H1 (cell line): Measurements from ENCODE around the gene TPRG1L. TPM values are rescaled to one million over a fixed set of nuclear protein-coding genes. Genes with fewer than 3 reads are reported as not detected.

ENCODE experiments used
- CTCF ChIA-PET: fragments of 300-600 bp; sonication (Branson Sonifier 250); formaldehyde crosslinking; loops from one replicate; lab custom pipeline; 2021; ENCODE audit not compliant: partially characterized antibody; lab: Charles Lee
- POLR2A ChIA-PET: fragments of 300-600 bp; sonication (Branson Sonifier 250); formaldehyde crosslinking; loops from one replicate; lab custom pipeline; 2021; ENCODE audit warnings: inconsistent platforms; ENCODE audit not compliant: partially characterized antibody; lab: Charles Lee
- DNase-seq, 2 experiments: peaks; one replicate each; pipeline versions ENCODE4 v3.0.0 to v3.0.0-alpha.2; 2010 to 2022; ENCODE audit warnings: low spot score in 2 of 2, low read depth in 1 of 2, mixed read lengths in 1 of 2
- FAIRE-seq: peaks from 2 replicates; lab custom pipeline; 2011; peaks lifted over from hg19 to GRCh38; lab: Jason Lieb, UNC
- H2AFZ ChIP-seq: 2 replicates; pipeline ENCODE4 v1.8.1; 2012; ENCODE audit warnings: low read length, inconsistent platforms
- H2AK5ac ChIP-seq: 2 replicates; pipeline ENCODE4 v1.6.1; 2013; ENCODE audit warnings: low read depth, low read length
- H2BK120ac ChIP-seq: replicated peaks from 2 replicates; pipeline ENCODE3; 2013; ENCODE audit warnings: low read depth, low read length, inconsistent platforms
- H2BK12ac ChIP-seq: 2 replicates; pipeline ENCODE4 v1.6.1; 2013; ENCODE audit warnings: low read depth, low read length
- H2BK15ac ChIP-seq: 2 replicates; pipeline ENCODE4 v1.6.1; 2013; ENCODE audit warnings: low read length
- H2BK20ac ChIP-seq: 2 replicates; pipeline ENCODE4 v1.6.1; 2013; ENCODE audit warnings: low read length
- H2BK5ac ChIP-seq: 2 replicates; pipeline ENCODE4 v1.6.1; 2013; ENCODE audit warnings: low read depth, low read length
- H3K14ac ChIP-seq: 2 replicates; pipeline ENCODE4 v1.6.1; 2013; ENCODE audit warnings: inconsistent platforms; ENCODE audit not compliant: insufficient read length
- H3K18ac ChIP-seq: 2 replicates; pipeline ENCODE4 v1.6.1; 2013; ENCODE audit warnings: low read length; ENCODE audit errors: extremely low read depth
- H3K23ac ChIP-seq: 2 replicates; pipeline ENCODE4 v1.6.1; 2013; ENCODE audit warnings: inconsistent platforms; ENCODE audit not compliant: insufficient read length
- H3K23me2 ChIP-seq: 2 replicates; pipeline ENCODE4 v1.6.1; 2013; ENCODE audit warnings: low read depth, low read length
- H3K27ac ChIP-seq: 2 replicates; pipeline ENCODE4 v1.6.1; 2011; ENCODE audit warnings: low read depth, low read length, inconsistent platforms
- H3K27me3 ChIP-seq, 4 experiments: replicated peaks in 1 of 4; 1 replicate in 1 of 4; 2 replicates in 3 of 4; pipeline versions ENCODE4 v1.6.1 to v1.8.1; 2011 to 2013; ENCODE audit warnings: low read length in 3 of 4, mild to moderate bottlenecking in 3 of 4, inconsistent platforms in 2 of 4, mixed read lengths in 2 of 4, moderate library complexity in 1 of 4; ENCODE audit not compliant: control insufficient read depth in 3 of 4, insufficient read depth in 3 of 4; ENCODE audit errors: extremely low read depth in 1 of 4
- H3K36me3 ChIP-seq, 4 experiments: 2 replicates each; pipeline versions ENCODE4 v1.6.1 to v1.8.1; 2011 to 2013; ENCODE audit warnings: mild to moderate bottlenecking in 4 of 4, low read length in 3 of 4, moderate library complexity in 2 of 4, control low read depth in 1 of 4, inconsistent platforms in 1 of 4; ENCODE audit not compliant: insufficient read depth in 4 of 4, control insufficient read depth in 2 of 4
- H3K4ac ChIP-seq: replicated peaks from 2 replicates; pipeline ENCODE3; 2013; ENCODE audit warnings: low read length, low read depth, mixed read lengths, inconsistent platforms; ENCODE audit not compliant: insufficient read length
- H3K4me1 ChIP-seq, 4 experiments: replicated peaks in 1 of 4; 1 replicate in 1 of 4; 2 replicates in 3 of 4; pipeline versions ENCODE4 v1.6.1 to v1.8.1; 2011 to 2013; ENCODE audit warnings: low read length in 3 of 4, inconsistent platforms in 2 of 4, mixed read lengths in 1 of 4; ENCODE audit not compliant: insufficient read depth in 4 of 4, control insufficient read depth in 3 of 4
- H3K4me2 ChIP-seq, 2 experiments: 2 replicates each; pipeline versions ENCODE4 v1.6.1 to v1.8.1; 2011 to 2013; ENCODE audit warnings: low read depth in 2 of 2, low read length in 2 of 2, control low read depth in 1 of 2, inconsistent platforms in 1 of 2, mild to moderate bottlenecking in 1 of 2; ENCODE audit not compliant: insufficient read depth in 1 of 2
- H3K4me3 ChIP-seq, 4 experiments: fragments of 200-600, 300-600 bp in 1 of 4; sonication (generic), shearing (Covaris generic), sonication (Bioruptor Twin) in 1 of 4; 2 replicates each; pipeline versions ENCODE4 v1.5.1 to v1.8.1; 2011 to 2016; ENCODE audit warnings: low read length in 4 of 4, low read depth in 3 of 4, control low read depth in 2 of 4, inconsistent platforms in 2 of 4, mild to moderate bottlenecking in 2 of 4, mixed read lengths in 1 of 4, moderate library complexity in 1 of 4; ENCODE audit not compliant: insufficient read depth in 2 of 4; ENCODE audit errors: extremely low read depth in 1 of 4
- H3K56ac ChIP-seq: replicated peaks from 2 replicates; pipeline ENCODE3; 2013; ENCODE audit warnings: low read depth, mild to moderate bottlenecking, mixed read lengths, low read length, inconsistent platforms; ENCODE audit not compliant: insufficient read length
- H3K79me1 ChIP-seq: 2 replicates; pipeline ENCODE4 v1.6.1; 2013; ENCODE audit warnings: low read depth, low read length, control low read depth
- H3K79me2 ChIP-seq, 2 experiments: 2 replicates each; pipeline versions ENCODE4 v1.6.1 to v1.8.1; 2012 to 2013; ENCODE audit warnings: low read length in 2 of 2, mild to moderate bottlenecking in 2 of 2, inconsistent platforms in 1 of 2; ENCODE audit not compliant: insufficient read depth in 2 of 2, control insufficient read depth in 1 of 2
- H3K9ac ChIP-seq, 4 experiments: replicated peaks in 1 of 4; 1 replicate in 1 of 4; 2 replicates in 3 of 4; pipeline versions ENCODE4 v1.6.1 to v1.8.1; 2011 to 2013; ENCODE audit warnings: low read depth in 3 of 4, low read length in 3 of 4, control low read depth in 2 of 4, mild to moderate bottlenecking in 2 of 4, moderate library complexity in 2 of 4, inconsistent platforms in 1 of 4; ENCODE audit errors: extremely low read depth in 1 of 4
- H3K9me3 ChIP-seq, 2 experiments: 2 replicates each; pipeline versions ENCODE4 v1.6.1 to v1.8.1; 2012 to 2013; ENCODE audit warnings: mild to moderate bottlenecking in 2 of 2, moderate library complexity in 2 of 2, control low read depth in 1 of 2, inconsistent platforms in 1 of 2, low read depth in 1 of 2, low read length in 1 of 2, mixed read lengths in 1 of 2; ENCODE audit not compliant: insufficient read depth in 2 of 2
- H4K20me1 ChIP-seq, 2 experiments: replicated peaks in 1 of 2; 2 replicates each; pipeline versions ENCODE3 to v1.8.1; 2011 to 2013; ENCODE audit warnings: inconsistent platforms in 2 of 2, low read length in 2 of 2, mild to moderate bottlenecking in 1 of 2; ENCODE audit not compliant: insufficient read depth in 2 of 2, control insufficient read depth in 1 of 2
- H4K5ac ChIP-seq: 2 replicates; pipeline ENCODE4 v1.6.1; 2013; ENCODE audit warnings: low read length, low read depth, mixed read lengths, inconsistent platforms; ENCODE audit not compliant: insufficient read length
- H4K8ac ChIP-seq: 2 replicates; pipeline ENCODE4 v1.8.0; 2013; ENCODE audit warnings: mild to moderate bottlenecking, moderate library complexity, low read length, inconsistent platforms; ENCODE audit not compliant: insufficient read depth; ENCODE audit errors: extremely low read depth
- H4K91ac ChIP-seq: replicated peaks from 2 replicates; pipeline ENCODE3; 2013; ENCODE audit warnings: low read length, mixed read lengths, inconsistent platforms; ENCODE audit not compliant: insufficient read length
- TAF1 ChIP-seq: IDR thresholded peaks from 2 replicates; pipeline ENCODE4 v1.6.1; 2011; ENCODE audit warnings: mild to moderate bottlenecking, low read depth, low read length
- WGBS, 2 experiments: shearing (Covaris generic) in 1 of 2; methylation state at CpG; one replicate each; pipeline versions ENCODE4 v1.1.6 to v1.1.7; 2013 to 2015; ENCODE audit warnings: low lambda C conversion rate in 2 of 2, mixed read lengths in 2 of 2, inconsistent platforms in 1 of 2, low coverage in 1 of 2, missing lambda C conversion rate in 1 of 2; ENCODE audit not compliant: insufficient replicate concordance in 2 of 2, insufficient coverage in 1 of 2, insufficient read length in 1 of 2; ENCODE audit errors: extremely low coverage in 1 of 2, missing lambda C conversion rate in 1 of 2; 5-methylcytosine and 5-hydroxymethylcytosine counted together
- polyA plus RNA-seq, 7 experiments: library from polyadenylated mRNA; depleted of rRNA in 3 of 7; stranded (reverse) in 5 of 7; unstranded in 2 of 7; fragments of >200 nt in 5 of 7; fragments of 200-250 nt in 2 of 7; gene quantifications; 1 replicate in 5 of 7; 2 replicates in 1 of 7; 4 replicates in 1 of 7; pipeline versions ENCODE4 v1.2.1 to v1.2.3, GENCODE V29; 2011 to 2013; ENCODE audit warnings: missing spikeins in 2 of 7, mixed read lengths in 2 of 7
- total RNA-seq: library from RNA; stranded (reverse); fragmentation: NEBNext Ultra II Directional; extraction: Animal tissue kit (Norgen Biotek cat#: 25700); gene quantifications from 2 replicates; pipeline ENCODE4 v1.2.1, GENCODE V29; 2021

The TPRG1L gene
- total and polyA plus RNA-seq, 2 of the 8 experiments (the other 6 are each of a cell fraction or from before 2014, with no cell fraction given): 21.7 to 22.3 TPM

DNA sequence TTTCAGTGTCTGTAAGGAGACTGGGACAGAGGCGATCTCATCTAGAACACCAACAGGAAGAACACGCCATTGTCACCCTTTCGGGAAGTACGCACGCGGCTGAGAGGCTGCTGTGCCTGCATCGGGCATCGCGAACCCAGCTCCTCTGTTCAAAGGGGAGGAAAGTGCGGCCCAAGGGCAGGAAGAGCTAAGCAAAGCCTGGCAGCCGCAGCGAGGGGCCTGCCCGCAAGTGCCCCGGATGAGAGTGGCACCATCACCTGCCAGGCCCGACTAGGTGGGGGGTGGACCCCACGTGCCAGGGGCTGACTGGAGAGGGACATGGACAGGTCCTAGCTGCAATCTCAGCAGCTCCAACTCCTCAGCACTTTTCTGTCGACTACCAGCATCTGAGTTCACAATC is 7.5 kb downstream of the TPRG1L start:
- Histone ChIP-seq H4K91ac (no peak overlapping the region), H3K18ac (no peak overlapping the region; the same call in 1 of the 2 replicates), H3K4ac (no peak overlapping the region), H3K9me3 (no peaks in the 10 kb centered on the region), H3K14ac (no peak overlapping the region), H4K5ac (no peak overlapping the region), H3K56ac (no peak overlapping the region), H3K4me1 (peaks cover 0 to 10% (median 2%) of the 10 kb centered on the region in 4 experiments; a peak in 3 of 7 replicates), H3K4me3 (no peak overlapping the region), H3K79me1 (no peaks in the 10 kb centered on the region), H4K8ac (no peak overlapping the region), H2BK5ac (peak overlapping the region; percentile 39; the same call in 1 of the 2 replicates), H3K23ac (no peak overlapping the region), H2BK120ac (no peak overlapping the region), H3K27ac (peak overlapping the region; percentile 19; the same call in 1 of the 2 replicates), H2BK15ac (no peak overlapping the region; the same call in 1 of the 2 replicates), H2AK5ac (no peak overlapping the region), H3K23me2 (no peaks in the 10 kb centered on the region), H2BK12ac (0 out of 2 replicates have a peak overlapping the region, but pooled peaks have one; percentile 17), H3K36me3 (peaks cover 5 to 53% (median 15%) of the 10 kb centered on the region in 4 experiments), H2BK20ac (no peak overlapping the region; the same call in 1 of the 2 replicates), H2AFZ (no peak overlapping the region), H3K4me2 (peak overlapping the region in 1 of 2 experiments; percentile 38; a peak in 1 of 4 replicates), H3K9ac (peak overlapping the region in 2 of 4 experiments; percentile 4 to 28; a peak in 2 of 7 replicates), H3K27me3 (no peaks in the 10 kb centered on the region), H4K20me1 (peaks cover 4 to 12% of the 10 kb centered on the region in 2 experiments), H3K79me2 (no peaks in the 10 kb centered on the region)
- ChIA-PET CTCF (interaction anchor here (0.8 to 4.8 kb wide), 10 partner anchors 10 to 200 kb away, joined by 3 to 22 read pairs (median 4); no protein-coding TSS in a partner anchor), POLR2A (interaction anchor here (1.5 kb wide), 1 partner anchor 175 kb away, joined by 3 read pairs; no protein-coding TSS in a partner anchor)
- WGBS, 2 experiments: 91% methylated on average over 16 of the region's 17 CpGs; no CpG with 5 or more reads in 1 of the 2 experiments
- DNase-seq (no peak), FAIRE-seq (no peak)
- TF ChIP-seq TAF1: no peak
